Endothelial cell of umbilical vein (primary cell): Measurements from ENCODE around the gene PTPRE. TPM values are rescaled to one million over a fixed set of nuclear protein-coding genes. Genes with fewer than 3 reads are reported as not detected.

Experiments
- BruUV-seq: library from RNA; stranded (reverse); fragments of 400-500 nt; replicated peaks from 2 replicates; lab custom pipeline; 2021; lab: Mats Ljungman, UMichigan
- CTCF ChIA-PET: fragments of 300-600, 350-600 bp; sonication (Branson Sonifier 250); formaldehyde crosslinking; loops from one replicate; lab custom pipeline; 2021; ENCODE audit warnings: antibody characterized with exemption, inconsistent platforms; lab: Charles Lee
- POLR2A ChIA-PET: fragments of 300-600, 350-600 bp; sonication (Branson Sonifier 250); formaldehyde crosslinking; loops from one replicate; lab custom pipeline; 2021; ENCODE audit warnings: antibody characterized with exemption, inconsistent platforms; lab: Charles Lee
- DNase-seq: peaks from one replicate; pipeline ENCODE4 v3.0.0-alpha.2; 2011; ENCODE audit warnings: low read depth, low spot score
- FAIRE-seq: peaks from 2 replicates; lab custom pipeline; 2011; peaks lifted over from hg19 to GRCh38; lab: Jason Lieb, UNC
- H2AFZ ChIP-seq: 2 replicates; pipeline ENCODE4 v1.6.0; 2012; ENCODE audit warnings: low read depth, low read length, control low read depth, inconsistent platforms
- H3K27ac ChIP-seq: 2 replicates; pipeline ENCODE4 v1.5.1; 2011; ENCODE audit warnings: low read depth, mild to moderate bottlenecking, control low read depth, low read length, moderate library complexity; ENCODE audit not compliant: insufficient read depth
- H3K27me3 ChIP-seq, 2 experiments: 2 replicates each; pipeline versions ENCODE4 v1.6.0 to v1.6.1; 2011; ENCODE audit warnings: low read length in 2 of 2, mixed read lengths in 1 of 2; ENCODE audit not compliant: control insufficient read depth in 2 of 2, insufficient read depth in 2 of 2
- H3K36me3 ChIP-seq, 2 experiments: 2 replicates in 1 of 2; 3 replicates in 1 of 2; pipeline ENCODE4 v1.5.1; 2011; ENCODE audit warnings: low read length in 2 of 2, mild to moderate bottlenecking in 1 of 2, moderate library complexity in 1 of 2; ENCODE audit not compliant: control insufficient read depth in 2 of 2, insufficient read depth in 2 of 2; ENCODE audit errors: extremely low read depth in 1 of 2
- H3K4me1 ChIP-seq: 3 replicates; pipeline ENCODE4 v1.5.1; 2011; ENCODE audit warnings: mild to moderate bottlenecking, low read length; ENCODE audit not compliant: control insufficient read depth, insufficient read depth; ENCODE audit errors: extremely low read depth
- H3K4me2 ChIP-seq: 2 replicates; pipeline ENCODE4 v1.6.1; 2011; ENCODE audit warnings: low read length, control low read depth, mixed read lengths; ENCODE audit not compliant: insufficient read depth
- H3K4me3 ChIP-seq, 3 experiments: fragments of 200-600 bp in 1 of 3; sonication (generic), shearing (Covaris generic) in 1 of 3; replicated peaks in 1 of 3; 2 replicates each; pipeline ENCODE4 v1.5.1; 2011 to 2016; ENCODE audit warnings: control low read depth in 3 of 3, low read length in 3 of 3, mild to moderate bottlenecking in 2 of 3, inconsistent platforms in 1 of 3, low read depth in 1 of 3, moderate library complexity in 1 of 3; ENCODE audit not compliant: insufficient read depth in 1 of 3
- H3K79me2 ChIP-seq: 2 replicates; pipeline ENCODE4 v1.6.0; 2012; ENCODE audit warnings: low read length, inconsistent platforms; ENCODE audit not compliant: control insufficient read depth, insufficient read depth
- H3K9ac ChIP-seq: replicated peaks from 2 replicates; pipeline ENCODE3; 2011; ENCODE audit warnings: low read length, control low read depth; ENCODE audit not compliant: insufficient read depth; ENCODE audit errors: extremely low read depth
- H3K9me1 ChIP-seq: replicated peaks from 3 replicates; pipeline ENCODE4 v1.6.0; 2011; ENCODE audit warnings: mild to moderate bottlenecking, low read length; ENCODE audit not compliant: control insufficient read depth, insufficient read depth; ENCODE audit errors: extremely low read depth
- H3K9me3 ChIP-seq: replicated peaks from 2 replicates; pipeline ENCODE4 v1.5.1; 2012; ENCODE audit warnings: low read length, inconsistent platforms; ENCODE audit not compliant: control insufficient read depth, insufficient read depth
- H4K20me1 ChIP-seq: replicated peaks from 2 replicates; pipeline ENCODE3; 2011; ENCODE audit warnings: mild to moderate bottlenecking, low read length; ENCODE audit not compliant: control insufficient read depth, insufficient read depth; ENCODE audit errors: extremely low read depth
- EZH2 ChIP-seq: IDR thresholded peaks from 2 replicates; pipeline ENCODE4 v1.6.1; 2012; ENCODE audit warnings: borderline replicate concordance, low read depth, mild to moderate bottlenecking, moderate library complexity, low read length, inconsistent platforms; ENCODE audit not compliant: severe bottlenecking
- GATA2 ChIP-seq: IDR thresholded peaks from 2 replicates; pipeline ENCODE4 v1.7.0; 2011; ENCODE audit warnings: low read depth, mild to moderate bottlenecking, moderate library complexity, mixed read lengths, low read length; ENCODE audit not compliant: insufficient read length, insufficient read depth
- POLR2A ChIP-seq: IDR thresholded peaks from 2 replicates; pipeline ENCODE4 v1.6.1; 2012; ENCODE audit warnings: low read depth, mild to moderate bottlenecking, control low read depth, low read length
- dilution Hi-C: fragments of 300-500 bp; cut with MboI; formaldehyde crosslinking; loops from one replicate; pipeline ENCODE4 v1.15.0; 2019; ENCODE audit warnings: low sequenced_read_pairs; ENCODE audit not compliant: extremely low pct_ligation_motif_present
- intact Hi-C: fragments of 100-400 bp; cut with micrococcal nuclease; formaldehyde crosslinking; loops from one replicate; pipeline ENCODE4 v1.10.0; 2022
- polyA plus RNA-seq, 4 experiments: library from polyadenylated mRNA; depleted of rRNA in 3 of 4; stranded (reverse) in 3 of 4; unstranded in 1 of 4; fragments of >200 nt; gene quantifications; 2 replicates each; pipeline versions ENCODE4 v1.2.1 to v1.2.3, GENCODE V29; 2011 to 2012; ENCODE audit warnings: missing spikeins in 1 of 4
- total RNA-seq: library from RNA; stranded (reverse); gene quantifications from 2 replicates; pipeline ENCODE4 v1.2.3, GENCODE V29; 2021

The PTPRE gene
- total and polyA plus RNA-seq, 2 donors (not counting 3 experiments of a cell fraction or from before 2014, with no cell fraction given) = 37.3 to 116 TPM

GRCh38 chr10:128128582-128128981 lies 221.7 kb downstream of the PTPRE start:
- DNase-seq (no peak), FAIRE-seq (no peak)
- H3K27ac ChIP-seq = no peak overlapping the region
- ChIA-PET POLR2A (no interaction called here), CTCF (no interaction called here)
- H3K4me3 ChIP-seq = no peak overlapping the region
- no TSS peak for BruUV-seq
- H3K4me2 ChIP-seq = no peak overlapping the region
- H2AFZ ChIP-seq = no peak overlapping the region
- H3K27me3 ChIP-seq = peaks cover 0 to 7% of the 10 kb centered on the region in 2 experiments
- intact Hi-C loops (loop anchor here (5.0 kb wide), 1 partner anchor 116 kb away; no protein-coding TSS in a partner anchor), dilution Hi-C loops (no loop called here)
- H3K9ac ChIP-seq = no peak overlapping the region
- peaks cover 19% of the 10 kb centered on the region for H3K4me1 ChIP-seq
- TF ChIP-seq EZH2 = no peak
- H3K9me1 ChIP-seq = no peaks in the 10 kb centered on the region
- no peaks in the 10 kb centered on the region for H3K36me3 ChIP-seq
- no peaks in the 10 kb centered on the region for H3K9me3 ChIP-seq
- no peaks in the 10 kb centered on the region for H4K20me1 ChIP-seq
- H3K79me2 ChIP-seq = peaks cover 26% of the 10 kb centered on the region

DNA sequence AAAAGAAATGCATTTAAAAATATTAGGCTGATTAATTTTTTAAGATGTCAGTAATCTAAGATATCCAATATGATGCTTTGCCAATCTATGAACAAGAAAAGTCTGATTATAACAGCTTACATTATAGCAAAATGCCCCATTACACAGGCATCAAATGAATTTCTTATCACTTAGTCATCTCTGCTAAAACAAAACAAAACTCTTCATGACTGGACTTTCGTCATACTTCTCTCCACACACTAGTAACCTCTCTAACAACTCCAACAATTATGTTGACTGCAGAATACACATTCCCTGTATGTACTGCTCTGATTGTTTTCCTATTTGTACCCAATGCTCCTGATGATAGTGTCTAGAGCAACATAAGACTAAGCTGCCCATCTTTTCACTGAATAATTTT lies 223.1 kb downstream of the PTPRE start:
- DNase-seq (peak; percentile 11), FAIRE-seq (peak; percentile 12)
- Histone ChIP-seq H3K4me3 (no peak overlapping the region), H3K79me2 (peaks cover 11% of the 10 kb centered on the region), H3K9me3 (no peaks in the 10 kb centered on the region), H3K4me1 (peaks cover 5% of the 10 kb centered on the region), H2AFZ (no peak overlapping the region), H3K27ac (no peak overlapping the region), H3K27me3 (peaks cover 3 to 7% of the 10 kb centered on the region in 2 experiments), H4K20me1 (no peaks in the 10 kb centered on the region), H3K9ac (no peak overlapping the region), H3K9me1 (no peaks in the 10 kb centered on the region), H3K36me3 (no peaks in the 10 kb centered on the region), H3K4me2 (no peak overlapping the region)
- dilution Hi-C loops = no loop called here
- no TSS peak for BruUV-seq
- TF ChIP-seq POLR2A = no peak
- TF ChIP-seq GATA2 = peak; percentile 24
- intact Hi-C loops = no loop called here
- ChIA-PET CTCF (interaction anchor here (1.1 kb wide), 1 partner anchor 15 kb away, joined by 6 read pairs; no protein-coding TSS in a partner anchor), POLR2A (no interaction called here)

Other genes starting within 250 kb of the PTPRE start
- gene FOXI2, start 169.9 kb upstream of the PTPRE start, total RNA-seq = not detected in 2 replicates
- gene FOXI2, start 169.9 kb upstream of the PTPRE start, polyA plus RNA-seq = not detected in 2 replicates
- not detected in 2 replicates for gene CLRN3, start 14.2 kb upstream of the PTPRE start, total RNA-seq
- gene CLRN3, start 14.2 kb upstream of the PTPRE start, polyA plus RNA-seq = 0.07 and 0.14 TPM in 2 replicates
- 101 and 125 TPM in 2 replicates for gene MKI67, start 219.3 kb downstream of the PTPRE start, total RNA-seq
- gene MKI67, start 219.3 kb downstream of the PTPRE start, polyA plus RNA-seq = 12.8 and 16.2 TPM in 2 replicates